HEK293T (cell line): ENCODE measurements around the gene CHPF2.

Source experiments
- ARNT ChIP-seq: fragments of 450-650 bp; IDR thresholded peaks from 2 replicates; pipeline ENCODE4 v1.6.1; 2017; ENCODE audit warnings: mild to moderate bottlenecking
- BHLHE40 ChIP-seq: fragments of 450-650 bp; IDR thresholded peaks from 2 replicates; pipeline ENCODE4 v1.6.1; 2016; ENCODE audit warnings: mild to moderate bottlenecking, moderate library complexity, borderline replicate concordance
- ELF4 ChIP-seq: fragments of 450-650 bp; IDR thresholded peaks from 2 replicates; pipeline ENCODE4 v1.6.1; 2017; ENCODE audit warnings: antibody characterized with exemption
- FOXA1 ChIP-seq: fragments of 450-650 bp; IDR thresholded peaks from 2 replicates; pipeline ENCODE4 v1.6.1; 2016; ENCODE audit warnings: mild to moderate bottlenecking
- FOXK2 ChIP-seq: fragments of 450-650 bp; IDR thresholded peaks from 2 replicates; pipeline ENCODE4 v1.6.1; 2016; ENCODE audit warnings: mild to moderate bottlenecking
- L3MBTL2 ChIP-seq: fragments of 450-650 bp; conservative IDR thresholded peaks from 2 replicates; pipeline ENCODE4 v1.6.1; 2016; ENCODE audit warnings: mild to moderate bottlenecking
- NFRKB ChIP-seq: fragments of 450-650 bp; IDR thresholded peaks from 2 replicates; pipeline ENCODE4 v1.6.1; 2016; ENCODE audit warnings: mild to moderate bottlenecking, moderate library complexity
- SP1 ChIP-seq: fragments of 450-650 bp; IDR thresholded peaks from 2 replicates; pipeline ENCODE4 v1.6.1; 2017
- TARDBP ChIP-seq: fragments of 450-650 bp; IDR thresholded peaks from 2 replicates; pipeline ENCODE4 v1.6.1; 2016
- TF ChIP-seq, protein P1 (sequence below): fragments of 450-650 bp; IDR thresholded peaks from 2 replicates; pipeline ENCODE4 v1.6.1; 2016

- no peak for TF ChIP-seq ARNT
- TF ChIP-seq BHLHE40, result no peak
- no peak for TF ChIP-seq ELF4
- TF ChIP-seq L3MBTL2, result no peak
- TF ChIP-seq, protein P1, sequence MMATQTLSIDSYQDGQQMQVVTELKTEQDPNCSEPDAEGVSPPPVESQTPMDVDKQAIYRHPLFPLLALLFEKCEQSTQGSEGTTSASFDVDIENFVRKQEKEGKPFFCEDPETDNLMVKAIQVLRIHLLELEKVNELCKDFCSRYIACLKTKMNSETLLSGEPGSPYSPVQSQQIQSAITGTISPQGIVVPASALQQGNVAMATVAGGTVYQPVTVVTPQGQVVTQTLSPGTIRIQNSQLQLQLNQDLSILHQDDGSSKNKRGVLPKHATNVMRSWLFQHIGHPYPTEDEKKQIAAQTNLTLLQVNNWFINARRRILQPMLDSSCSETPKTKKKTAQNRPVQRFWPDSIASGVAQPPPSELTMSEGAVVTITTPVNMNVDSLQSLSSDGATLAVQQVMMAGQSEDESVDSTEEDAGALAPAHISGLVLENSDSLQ, result no peak
- TF ChIP-seq FOXA1, result no peak
- TF ChIP-seq NFRKB, result no peak
- TF ChIP-seq SP1, result no peak
- no peak for TF ChIP-seq FOXK2
- TF ChIP-seq TARDBP, result no peak
Observed at GRCh38 chr7:151233804-151234203, 1.5 kb downstream of the CHPF2 start.
